Astrocyte (in vitro differentiated cells and primary cell): ENCODE data around the gene EGFR.

Source experiments
- EZH2 ChIP-seq: IDR thresholded peaks from 2 replicates; pipeline ENCODE4 v1.6.1; 2012; ENCODE audit warnings: mild to moderate bottlenecking, low read length, inconsistent platforms; ENCODE audit not compliant: insufficient read depth
- TF ChIP-seq, protein P1 (sequence below): IDR thresholded peaks from 2 replicates; pipeline ENCODE4 v1.5.1; 2011; ENCODE audit warnings: low read depth, mild to moderate bottlenecking, inconsistent platforms, low read length, moderate library complexity; ENCODE audit not compliant: insufficient read depth

DNA sequence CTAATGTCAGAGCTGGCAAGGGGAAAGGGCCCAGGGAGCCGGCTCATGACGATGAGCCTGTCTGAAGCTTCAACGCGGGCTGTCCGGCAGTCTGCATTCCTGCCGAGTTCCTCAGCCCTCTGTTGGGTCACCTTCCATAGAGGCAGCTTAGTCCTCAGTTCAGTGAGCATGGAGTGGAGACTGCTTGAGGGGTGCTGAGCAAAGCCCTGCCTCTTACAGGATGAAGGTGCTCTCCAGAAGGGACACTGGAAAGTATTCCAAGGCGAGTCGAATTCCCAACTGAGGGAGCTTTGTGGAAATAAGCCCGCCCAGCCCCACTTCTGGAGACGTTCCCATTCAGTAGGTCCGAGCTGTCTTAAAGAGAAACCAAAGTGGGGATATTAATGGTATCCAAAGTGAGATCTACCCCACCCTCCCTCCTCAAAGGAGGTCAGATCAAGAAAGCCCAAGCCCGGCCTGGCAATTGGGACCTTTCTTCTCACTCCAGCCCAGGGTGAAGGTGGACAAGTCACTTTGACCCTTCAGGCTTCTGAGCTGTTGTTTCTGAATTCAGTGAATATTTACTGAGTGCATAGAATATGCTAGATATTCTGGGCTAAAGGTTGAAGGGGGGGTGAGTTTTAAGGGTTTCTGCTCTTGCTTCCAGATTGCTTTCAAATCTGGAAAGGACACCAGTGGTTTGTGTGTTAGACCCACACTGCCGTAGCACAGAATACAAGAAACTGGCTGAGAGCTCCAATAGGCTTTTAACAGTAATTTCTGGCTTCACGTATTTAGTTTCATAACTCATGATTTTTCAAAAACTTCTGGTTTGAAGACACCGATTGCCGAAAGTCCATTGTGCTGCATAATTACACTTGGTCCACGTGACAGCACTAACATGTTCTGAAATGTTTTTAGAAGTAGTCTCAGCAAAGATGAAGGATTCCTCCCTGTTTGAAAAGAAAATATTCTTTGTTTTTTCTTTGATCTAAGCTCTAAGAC is 3.5 kb downstream of the EGFR start:
- TF ChIP-seq, protein P1, sequence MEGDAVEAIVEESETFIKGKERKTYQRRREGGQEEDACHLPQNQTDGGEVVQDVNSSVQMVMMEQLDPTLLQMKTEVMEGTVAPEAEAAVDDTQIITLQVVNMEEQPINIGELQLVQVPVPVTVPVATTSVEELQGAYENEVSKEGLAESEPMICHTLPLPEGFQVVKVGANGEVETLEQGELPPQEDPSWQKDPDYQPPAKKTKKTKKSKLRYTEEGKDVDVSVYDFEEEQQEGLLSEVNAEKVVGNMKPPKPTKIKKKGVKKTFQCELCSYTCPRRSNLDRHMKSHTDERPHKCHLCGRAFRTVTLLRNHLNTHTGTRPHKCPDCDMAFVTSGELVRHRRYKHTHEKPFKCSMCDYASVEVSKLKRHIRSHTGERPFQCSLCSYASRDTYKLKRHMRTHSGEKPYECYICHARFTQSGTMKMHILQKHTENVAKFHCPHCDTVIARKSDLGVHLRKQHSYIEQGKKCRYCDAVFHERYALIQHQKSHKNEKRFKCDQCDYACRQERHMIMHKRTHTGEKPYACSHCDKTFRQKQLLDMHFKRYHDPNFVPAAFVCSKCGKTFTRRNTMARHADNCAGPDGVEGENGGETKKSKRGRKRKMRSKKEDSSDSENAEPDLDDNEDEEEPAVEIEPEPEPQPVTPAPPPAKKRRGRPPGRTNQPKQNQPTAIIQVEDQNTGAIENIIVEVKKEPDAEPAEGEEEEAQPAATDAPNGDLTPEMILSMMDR, result no peak
- TF ChIP-seq EZH2, result no peak
